ENCODE data around the gene SIGLEC11.

Gene SIGLEC11

DNA sequence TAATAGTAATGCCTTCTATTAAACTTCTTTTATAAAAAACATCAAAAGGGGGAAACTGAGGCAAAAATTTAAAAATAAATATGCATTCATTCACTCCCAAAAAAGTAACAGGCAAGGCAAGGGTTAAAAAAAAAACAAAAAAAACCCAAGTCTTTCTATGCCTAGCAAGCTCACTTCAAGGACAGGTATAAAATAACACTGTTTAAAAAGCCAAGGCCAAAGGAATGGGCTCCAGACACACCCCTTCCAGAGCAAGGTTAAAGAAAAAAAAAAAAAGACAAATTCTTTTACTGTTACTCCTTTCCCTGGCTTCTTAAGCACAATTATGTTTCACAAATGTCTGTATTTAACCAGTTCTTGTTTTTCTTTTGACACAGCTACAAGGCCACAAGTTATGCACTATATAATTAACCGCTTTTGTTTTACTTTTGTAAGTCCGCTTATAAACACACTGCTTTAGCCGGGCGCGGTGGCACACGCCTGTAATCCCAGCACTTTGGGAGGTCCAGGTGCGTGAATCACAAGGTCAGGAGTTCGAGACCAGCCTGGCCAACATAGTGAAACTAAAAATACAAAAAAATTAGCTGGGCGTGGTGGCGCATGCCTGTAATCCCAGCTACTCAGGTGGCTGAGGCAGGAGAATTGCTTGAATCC is 3.6 kb downstream of the SIGLEC11 start:
- peaks cover 8% of the 10 kb centered on the region for H3K27me3 ChIP-seq (ENCODE audit: insufficient read depth, low read length)
- H4K20me1 ChIP-seq (ENCODE audit: insufficient read depth, low read length): no peaks in the 10 kb centered on the region
- H3K4me2 ChIP-seq (ENCODE audit: low read length): no peak overlapping the region
- H3F3A ChIP-seq (ENCODE audit: insufficient read depth, low read length): no peaks in the 10 kb centered on the region
- no peaks in the 10 kb centered on the region for H3K9me2 ChIP-seq (ENCODE audit: low read depth, low read length)
- no peak overlapping the region for H3K4me3 ChIP-seq (ENCODE audit: low read depth, low read length, poor library complexity, severe bottlenecking)
- H3K4me1 ChIP-seq (ENCODE audit: insufficient read depth, low read length, severe bottlenecking): peaks cover 7% of the 10 kb centered on the region
- TF ChIP-seq, protein P1, sequence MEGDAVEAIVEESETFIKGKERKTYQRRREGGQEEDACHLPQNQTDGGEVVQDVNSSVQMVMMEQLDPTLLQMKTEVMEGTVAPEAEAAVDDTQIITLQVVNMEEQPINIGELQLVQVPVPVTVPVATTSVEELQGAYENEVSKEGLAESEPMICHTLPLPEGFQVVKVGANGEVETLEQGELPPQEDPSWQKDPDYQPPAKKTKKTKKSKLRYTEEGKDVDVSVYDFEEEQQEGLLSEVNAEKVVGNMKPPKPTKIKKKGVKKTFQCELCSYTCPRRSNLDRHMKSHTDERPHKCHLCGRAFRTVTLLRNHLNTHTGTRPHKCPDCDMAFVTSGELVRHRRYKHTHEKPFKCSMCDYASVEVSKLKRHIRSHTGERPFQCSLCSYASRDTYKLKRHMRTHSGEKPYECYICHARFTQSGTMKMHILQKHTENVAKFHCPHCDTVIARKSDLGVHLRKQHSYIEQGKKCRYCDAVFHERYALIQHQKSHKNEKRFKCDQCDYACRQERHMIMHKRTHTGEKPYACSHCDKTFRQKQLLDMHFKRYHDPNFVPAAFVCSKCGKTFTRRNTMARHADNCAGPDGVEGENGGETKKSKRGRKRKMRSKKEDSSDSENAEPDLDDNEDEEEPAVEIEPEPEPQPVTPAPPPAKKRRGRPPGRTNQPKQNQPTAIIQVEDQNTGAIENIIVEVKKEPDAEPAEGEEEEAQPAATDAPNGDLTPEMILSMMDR (IDR thresholded peaks at IDR 0.05; ENCODE audit: low read length): no peak
- no peak for TF ChIP-seq EZH2 (IDR thresholded peaks at IDR 0.05; ENCODE audit: borderline replicate concordance, low read length)
- H3K9me3 ChIP-seq (ENCODE audit: low read length): no peaks in the 10 kb centered on the region
- H2AFZ ChIP-seq (ENCODE audit: low read length): no peak overlapping the region
- no peak overlapping the region for H3K9ac ChIP-seq (ENCODE audit: low read length)
- H3K36me3 ChIP-seq (ENCODE audit: insufficient read depth, low read length): no peaks in the 10 kb centered on the region
- H3K79me2 ChIP-seq (ENCODE audit: insufficient read depth, low read length): no peaks in the 10 kb centered on the region
- no peak overlapping the region for H3K27ac ChIP-seq (ENCODE audit: low read depth, low read length, poor library complexity, severe bottlenecking)

DNA sequence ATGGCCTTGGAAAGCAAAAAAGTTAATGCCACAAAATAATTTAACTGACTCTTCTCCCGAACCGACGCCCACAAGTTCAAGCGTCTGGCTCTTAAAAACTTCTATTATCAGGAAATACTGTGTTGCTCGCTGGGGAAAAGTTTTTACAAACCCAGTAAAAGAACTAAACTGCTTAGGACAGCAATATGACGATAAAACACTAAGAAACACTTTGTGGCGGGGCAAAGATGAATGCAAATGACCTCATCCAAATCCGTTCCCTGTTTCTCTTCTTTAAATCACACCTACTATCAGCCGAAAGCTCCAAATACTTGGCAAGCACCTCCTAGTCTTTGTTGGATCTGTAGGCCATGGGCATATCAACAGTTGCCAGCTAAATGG is 4.9 kb downstream of the SIGLEC11 start:
- H3K4me3 ChIP-seq (ENCODE audit: low read depth, low read length, poor library complexity, severe bottlenecking): no peak overlapping the region
- no peak overlapping the region for H3K27ac ChIP-seq (ENCODE audit: low read depth, low read length, poor library complexity, severe bottlenecking)
- H3K4me2 ChIP-seq (ENCODE audit: low read length): no peak overlapping the region
- no peak overlapping the region for H3K9ac ChIP-seq (ENCODE audit: low read length)
- H2AFZ ChIP-seq (ENCODE audit: low read length): no peak overlapping the region
- peaks cover 7% of the 10 kb centered on the region for H3K4me1 ChIP-seq (ENCODE audit: insufficient read depth, low read length, severe bottlenecking)
- H3K27me3 ChIP-seq (ENCODE audit: insufficient read depth, low read length): peaks cover 8% of the 10 kb centered on the region
- no peaks in the 10 kb centered on the region for H3K9me2 ChIP-seq (ENCODE audit: low read depth, low read length)
- H4K20me1 ChIP-seq (ENCODE audit: insufficient read depth, low read length): no peaks in the 10 kb centered on the region
- H3F3A ChIP-seq (ENCODE audit: insufficient read depth, low read length): no peaks in the 10 kb centered on the region
- no peaks in the 10 kb centered on the region for H3K9me3 ChIP-seq (ENCODE audit: low read length)
- TF ChIP-seq, protein P1 (IDR thresholded peaks at IDR 0.05; ENCODE audit: low read length): no peak
- TF ChIP-seq EZH2 (IDR thresholded peaks at IDR 0.05; ENCODE audit: borderline replicate concordance, low read length): no peak
- H3K79me2 ChIP-seq (ENCODE audit: insufficient read depth, low read length): no peaks in the 10 kb centered on the region
- no peaks in the 10 kb centered on the region; the same call in 1 of the 2 replicates for H3K36me3 ChIP-seq (ENCODE audit: insufficient read depth, low read length)

DNA sequence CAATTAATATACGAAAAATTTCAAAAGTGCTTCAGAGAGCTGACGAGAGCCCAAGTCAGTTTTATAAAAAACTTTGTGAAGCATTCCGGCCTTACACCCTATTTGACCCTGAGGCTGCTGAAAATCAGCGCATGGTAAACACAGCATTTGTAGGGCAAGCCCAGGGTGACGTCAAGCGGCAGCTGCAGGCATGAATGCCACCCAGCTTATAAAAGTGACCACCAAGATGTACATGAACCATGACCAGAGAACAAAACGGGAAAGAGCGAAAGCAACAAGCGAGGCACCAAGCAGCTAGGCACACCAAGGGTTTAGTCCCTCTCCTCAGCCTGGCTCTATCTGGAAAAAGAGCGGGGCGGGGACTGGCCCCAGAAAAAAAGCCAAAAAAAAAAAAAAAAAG is 6.0 kb downstream of the SIGLEC11 start:
- no peak overlapping the region for H3K4me2 ChIP-seq (ENCODE audit: low read length)
- H3K4me3 ChIP-seq (ENCODE audit: low read depth, low read length, poor library complexity, severe bottlenecking): no peak overlapping the region
- H3K27ac ChIP-seq (ENCODE audit: low read depth, low read length, poor library complexity, severe bottlenecking): no peak overlapping the region
- no peaks in the 10 kb centered on the region; the same call in 1 of the 2 replicates for H3K36me3 ChIP-seq (ENCODE audit: insufficient read depth, low read length)
- H3K79me2 ChIP-seq (ENCODE audit: insufficient read depth, low read length): no peaks in the 10 kb centered on the region
- H3K4me1 ChIP-seq (ENCODE audit: insufficient read depth, low read length, severe bottlenecking): peaks cover 7% of the 10 kb centered on the region
- no peaks in the 10 kb centered on the region for H3F3A ChIP-seq (ENCODE audit: insufficient read depth, low read length)
- TF ChIP-seq EZH2 (IDR thresholded peaks at IDR 0.05; ENCODE audit: borderline replicate concordance, low read length): no peak
- TF ChIP-seq, protein P1 (IDR thresholded peaks at IDR 0.05; ENCODE audit: low read length): no peak
- H3K9me2 ChIP-seq (ENCODE audit: low read depth, low read length): no peaks in the 10 kb centered on the region
- no peaks in the 10 kb centered on the region for H4K20me1 ChIP-seq (ENCODE audit: insufficient read depth, low read length)
- H3K27me3 ChIP-seq (ENCODE audit: insufficient read depth, low read length): peaks cover 8% of the 10 kb centered on the region
- no peak overlapping the region for H2AFZ ChIP-seq (ENCODE audit: low read length)
- H3K9ac ChIP-seq (ENCODE audit: low read length): no peak overlapping the region
- no peaks in the 10 kb centered on the region for H3K9me3 ChIP-seq (ENCODE audit: low read length)

Measured in OCI-LY1 (cell line).